Keratinocyte (primary cell): Measurements from ENCODE around the gene CD47. TPM values are rescaled to one million over a fixed set of nuclear protein-coding genes. Genes with fewer than 3 reads are reported as not detected.

Experiments
- DNase-seq: peaks from one replicate; pipeline ENCODE4 v3.0.0-alpha.2; 2011; ENCODE audit warnings: low read depth, missing footprints, low spot score
- FAIRE-seq: peaks from 2 replicates; lab custom pipeline; 2011; peaks lifted over from hg19 to GRCh38; lab: Jason Lieb, UNC
- H2AFZ ChIP-seq: 2 replicates; pipeline ENCODE4 v1.6.0; 2012; ENCODE audit warnings: low read length, control low read depth, inconsistent platforms; ENCODE audit not compliant: control insufficient read depth
- H3K27ac ChIP-seq: 2 replicates; pipeline ENCODE4 v1.5.1; 2011; ENCODE audit warnings: low read length; ENCODE audit not compliant: control insufficient read depth, insufficient read depth
- H3K27me3 ChIP-seq: 3 replicates; pipeline ENCODE4 v1.6.0; 2011; ENCODE audit warnings: low read length; ENCODE audit not compliant: control insufficient read depth, insufficient read depth; ENCODE audit errors: extremely low read depth
- H3K36me3 ChIP-seq, 2 experiments: 2 replicates in 1 of 2; 3 replicates in 1 of 2; pipeline ENCODE4 v1.5.1; 2011; ENCODE audit warnings: low read length in 2 of 2, mild to moderate bottlenecking in 1 of 2; ENCODE audit not compliant: control insufficient read depth in 2 of 2, insufficient read depth in 2 of 2; ENCODE audit errors: extremely low read depth in 1 of 2
- H3K4me1 ChIP-seq: 3 replicates; pipeline ENCODE4 v1.5.1; 2011; ENCODE audit warnings: low read length; ENCODE audit not compliant: control insufficient read depth, insufficient read depth; ENCODE audit errors: extremely low read depth
- H3K4me2 ChIP-seq: 3 replicates; pipeline ENCODE4 v1.6.0; 2011; ENCODE audit warnings: low read depth, low read length; ENCODE audit not compliant: control insufficient read depth, insufficient read depth; ENCODE audit errors: extremely low read depth
- H3K4me3 ChIP-seq, 3 experiments: fragments of 200-600 bp in 1 of 3; sonication (generic) in 1 of 3; 2 replicates in 2 of 3; 3 replicates in 1 of 3; pipeline ENCODE4 v1.5.1; 2011 to 2016; ENCODE audit warnings: low read length in 3 of 3, mild to moderate bottlenecking in 3 of 3, control low read depth in 2 of 3, inconsistent platforms in 1 of 3, low read depth in 1 of 3, mixed read lengths in 1 of 3, mixed run types in 1 of 3, moderate library complexity in 1 of 3; ENCODE audit not compliant: control insufficient read depth in 2 of 3, insufficient read depth in 2 of 3; ENCODE audit errors: extremely low read depth in 1 of 3
- H3K79me2 ChIP-seq: 2 replicates; pipeline ENCODE4 v1.6.0; 2012; ENCODE audit warnings: low read length; ENCODE audit not compliant: control insufficient read depth, insufficient read depth
- H3K9ac ChIP-seq: 3 replicates; pipeline ENCODE4 v1.6.0; 2011; ENCODE audit warnings: low read length; ENCODE audit not compliant: control insufficient read depth, insufficient read depth; ENCODE audit errors: extremely low read depth
- H3K9me1 ChIP-seq: 3 replicates; pipeline ENCODE4 v1.6.0; 2011; ENCODE audit warnings: low read length; ENCODE audit not compliant: control insufficient read depth, insufficient read depth; ENCODE audit errors: extremely low read depth
- H3K9me3 ChIP-seq: 2 replicates; pipeline ENCODE4 v1.5.1; 2012; ENCODE audit warnings: low read depth, low read length; ENCODE audit not compliant: control insufficient read depth
- H4K20me1 ChIP-seq: 3 replicates; pipeline ENCODE4 v1.6.0; 2011; ENCODE audit warnings: low read length; ENCODE audit not compliant: control insufficient read depth, insufficient read depth; ENCODE audit errors: extremely low read depth
- EZH2 ChIP-seq: IDR thresholded peaks from one replicate; pipeline ENCODE4 v1.6.1; 2012; ENCODE audit warnings: inconsistent platforms, mild to moderate bottlenecking, low read length, moderate library complexity
- dilution Hi-C: fragments of 300-500 bp; cut with MboI; formaldehyde crosslinking; loops from one replicate; pipeline ENCODE4 v1.7.0; 2020; ENCODE audit warnings: low sequenced_read_pairs; ENCODE audit not compliant: extremely low pct_ligation_motif_present
- polyA plus RNA-seq, 5 experiments: library from polyadenylated mRNA; depleted of rRNA in 3 of 5; stranded (reverse) in 3 of 5; stranded (forward) in 1 of 5; unstranded in 1 of 5; fragments of >200 nt; gene quantifications; 1 replicate in 1 of 5; 2 replicates in 3 of 5; 3 replicates in 1 of 5; pipeline versions ENCODE4 v1.2.1 to v1.2.3, GENCODE V29; 2011 to 2012; ENCODE audit warnings: missing spikeins in 2 of 5, low read depth in 1 of 5, low replicate concordance in 1 of 5
- TF ChIP-seq, protein P1 (sequence below), 3 experiments: IDR thresholded peaks in 1 of 3; conservative IDR thresholded peaks in 1 of 3; optimal IDR thresholded peaks in 1 of 3; 2 replicates in 2 of 3; 3 replicates in 1 of 3; pipeline versions ENCODE3 to v1.5.1; 2011; ENCODE audit warnings: low read length in 3 of 3, mild to moderate bottlenecking in 3 of 3, moderate library complexity in 2 of 3, control low read depth in 1 of 3, inconsistent platforms in 1 of 3; ENCODE audit not compliant: insufficient read depth in 2 of 3; ENCODE audit errors: extremely low read depth in 1 of 3

The CD47 gene
- polyA plus RNA-seq, 1 donor (not counting 4 experiments of a cell fraction or from before 2014, with no cell fraction given) = 96.5 TPM

DNA sequence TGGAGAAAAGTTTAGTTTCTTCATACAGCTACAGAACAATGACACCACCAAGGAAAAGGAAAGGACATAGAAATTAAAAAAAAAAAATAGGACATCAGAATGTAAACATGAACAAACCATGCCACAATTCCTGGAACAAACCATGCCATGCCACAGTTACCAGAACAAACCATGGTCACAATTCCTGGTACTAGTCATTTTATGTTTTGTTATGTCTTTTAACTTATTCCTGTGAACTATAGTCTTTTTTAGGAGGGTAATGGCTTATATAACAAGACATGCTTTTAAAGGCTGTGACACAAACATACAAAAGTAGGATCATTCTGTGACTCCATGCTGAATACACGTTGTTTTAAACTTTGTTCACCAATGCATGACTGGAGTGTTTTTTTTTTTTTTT lies 42.8 kb downstream of the CD47 start:
- H3K4me1 ChIP-seq = no peaks in the 10 kb centered on the region
- H3K4me3 ChIP-seq = no peak overlapping the region
- H3K4me2 ChIP-seq = no peak overlapping the region
- H4K20me1 ChIP-seq = no peaks in the 10 kb centered on the region
- peaks cover 0 to 2% of the 10 kb centered on the region in 2 experiments for H3K36me3 ChIP-seq
- H3K9me3 ChIP-seq = no peaks in the 10 kb centered on the region
- DNase-seq = no peak
- H3K79me2 ChIP-seq = no peaks in the 10 kb centered on the region
- H3K27me3 ChIP-seq = no peaks in the 10 kb centered on the region
- dilution Hi-C loops = no loop called here
- no peaks in the 10 kb centered on the region for H3K9me1 ChIP-seq
- no peak overlapping the region for H3K27ac ChIP-seq
- TF ChIP-seq, protein P1, sequence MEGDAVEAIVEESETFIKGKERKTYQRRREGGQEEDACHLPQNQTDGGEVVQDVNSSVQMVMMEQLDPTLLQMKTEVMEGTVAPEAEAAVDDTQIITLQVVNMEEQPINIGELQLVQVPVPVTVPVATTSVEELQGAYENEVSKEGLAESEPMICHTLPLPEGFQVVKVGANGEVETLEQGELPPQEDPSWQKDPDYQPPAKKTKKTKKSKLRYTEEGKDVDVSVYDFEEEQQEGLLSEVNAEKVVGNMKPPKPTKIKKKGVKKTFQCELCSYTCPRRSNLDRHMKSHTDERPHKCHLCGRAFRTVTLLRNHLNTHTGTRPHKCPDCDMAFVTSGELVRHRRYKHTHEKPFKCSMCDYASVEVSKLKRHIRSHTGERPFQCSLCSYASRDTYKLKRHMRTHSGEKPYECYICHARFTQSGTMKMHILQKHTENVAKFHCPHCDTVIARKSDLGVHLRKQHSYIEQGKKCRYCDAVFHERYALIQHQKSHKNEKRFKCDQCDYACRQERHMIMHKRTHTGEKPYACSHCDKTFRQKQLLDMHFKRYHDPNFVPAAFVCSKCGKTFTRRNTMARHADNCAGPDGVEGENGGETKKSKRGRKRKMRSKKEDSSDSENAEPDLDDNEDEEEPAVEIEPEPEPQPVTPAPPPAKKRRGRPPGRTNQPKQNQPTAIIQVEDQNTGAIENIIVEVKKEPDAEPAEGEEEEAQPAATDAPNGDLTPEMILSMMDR (optimal IDR thresholded peaks at IDR 0.05 in 1 of 3, IDR thresholded peaks at IDR 0.05 in 1 of 3, conservative IDR thresholded peaks at IDR 0.05 in 1 of 3; ENCODE audit: extremely low read depth in 1 of 3, insufficient read depth in 2 of 3, low read length in 3 of 3) = no peak
- TF ChIP-seq EZH2 = no peak
- no peak for FAIRE-seq
- H2AFZ ChIP-seq = no peak overlapping the region
- H3K9ac ChIP-seq = no peak overlapping the region

GRCh38 chr3:108046247-108046646 lies 44.6 kb downstream of the CD47 start:
- no peak for TF ChIP-seq EZH2
- TF ChIP-seq, protein P1 (optimal IDR thresholded peaks at IDR 0.05 in 1 of 3, IDR thresholded peaks at IDR 0.05 in 1 of 3, conservative IDR thresholded peaks at IDR 0.05 in 1 of 3; ENCODE audit: extremely low read depth in 1 of 3, insufficient read depth in 2 of 3, low read length in 3 of 3) = no peak
- Histone ChIP-seq H3K4me1 (no peaks in the 10 kb centered on the region), H4K20me1 (no peaks in the 10 kb centered on the region), H3K4me2 (no peak overlapping the region), H3K9me3 (no peaks in the 10 kb centered on the region), H3K9ac (no peak overlapping the region), H3K27ac (no peak overlapping the region), H3K27me3 (no peaks in the 10 kb centered on the region), H3K4me3 (no peak overlapping the region), H2AFZ (no peak overlapping the region), H3K79me2 (no peaks in the 10 kb centered on the region), H3K36me3 (peaks cover 0 to 3% of the 10 kb centered on the region in 2 experiments), H3K9me1 (no peaks in the 10 kb centered on the region)
- dilution Hi-C loops = no loop called here
- DNase-seq = no peak
- no peak for FAIRE-seq
